Activated naive CD4-positive, alpha-beta T cell treated with anti-CD3 and anti-CD28 coated beads, Interleukin-2, amount 50 U/mL, for 16 hours (primary cell): ENCODE results near the gene ITGA2B.
A peak's percentile ranks its signal among the peaks of the same experiment; 100 is the strongest.
"Not testable (repeated sequence)": the region's sequence is repeated elsewhere in the genome, so short reads cannot be mapped to it uniquely, and the experiment has no call there.

Experiments used
- DNase-seq: peaks from one replicate; pipeline ENCODE4 v3.0.0-alpha.2; 2020

Gene ITGA2B

GRCh38 chr17:44351961-44352827 is 37.3 kb downstream of the ITGA2B start:
- DNase-seq = no peak

- no peak for DNase-seq
These were observed 38.0 kb downstream of the ITGA2B start for GRCh38 chr17:44351464-44351863.

GRCh38 chr17:44350733-44351226 is 38.7 kb downstream of the ITGA2B start:
- peak; percentile 79 for DNase-seq

GRCh38 chr17:44349553-44350070 is 39.8 kb downstream of the ITGA2B start:
- DNase-seq = no peak

GRCh38 chr17:44348988-44349364 is 40.5 kb downstream of the ITGA2B start:
- DNase-seq = no peak

- no peak for DNase-seq
These were observed 41.0 kb downstream of the ITGA2B start for GRCh38 chr17:44348234-44348987.

- not testable (repeated sequence) for DNase-seq
These were observed 42.0 kb downstream of the ITGA2B start for GRCh38 chr17:44347206-44348055.

GRCh38 chr17:44346064-44346844 is 43.2 kb downstream of the ITGA2B start:
- no peak for DNase-seq

GRCh38 chr17:44345454-44346026 is 43.9 kb downstream of the ITGA2B start:
- DNase-seq = peak; percentile 44

- DNase-seq = peak; percentile 84
These were observed 44.5 kb downstream of the ITGA2B start, which contains the start of gene GRN for GRCh38 chr17:44344939-44345453. GRN (plus strand) TSS chr17:44345302; CDS start chr17:44349165, 3,863 bp downstream.

- DNase-seq = no peak
These were observed 45.8 kb downstream of the ITGA2B start for GRCh38 chr17:44343510-44344209.

- not testable (repeated sequence) for DNase-seq
These were observed 48.9 kb downstream of the ITGA2B start for GRCh38 chr17:44340553-44340952.

GRCh38 chr17:44338702-44339101 is 50.7 kb downstream of the ITGA2B start:
- DNase-seq = no peak

- DNase-seq = no peak
These were observed 53.5 kb downstream of the ITGA2B start for GRCh38 chr17:44335968-44336367.

GRCh38 chr17:44335564-44335963 is 53.9 kb downstream of the ITGA2B start:
- no peak for DNase-seq

GRCh38 chr17:44334727-44335126 is 54.7 kb downstream of the ITGA2B start:
- no peak for DNase-seq

- no peak for DNase-seq
These were observed 55.1 kb downstream of the ITGA2B start for GRCh38 chr17:44334315-44334714.

- DNase-seq = no peak
These were observed 56.1 kb downstream of the ITGA2B start for GRCh38 chr17:44333371-44333770.

GRCh38 chr17:44331249-44331760 is 58.1 kb downstream of the ITGA2B start:
- DNase-seq = peak; percentile 60

GRCh38 chr17:44330263-44330662 is 59.2 kb downstream of the ITGA2B start:
- DNase-seq = not testable (repeated sequence)
